ENCODE data around the gene PARVA.

DNA sequence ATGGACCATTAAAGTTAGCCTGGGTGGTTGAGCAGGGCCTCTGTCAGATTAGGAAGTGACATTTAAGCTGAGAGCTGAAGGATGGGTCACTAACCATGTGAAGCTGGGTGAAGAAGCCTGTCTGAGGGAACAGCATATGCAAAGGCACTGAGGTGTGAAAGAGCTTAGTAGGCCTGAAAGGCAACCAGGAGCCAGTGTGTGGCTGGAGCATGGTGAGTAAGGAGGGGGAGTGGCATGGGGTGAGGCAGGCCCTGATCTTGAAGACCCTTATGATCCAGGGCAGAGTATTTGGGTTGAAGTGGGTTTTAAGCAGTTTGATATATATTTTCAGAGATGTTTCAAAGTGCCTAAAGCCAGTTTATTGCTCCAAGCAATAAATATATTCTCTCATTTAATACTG, 48.8 kb downstream of the PARVA start:
- TF ChIP-seq, protein P1, sequence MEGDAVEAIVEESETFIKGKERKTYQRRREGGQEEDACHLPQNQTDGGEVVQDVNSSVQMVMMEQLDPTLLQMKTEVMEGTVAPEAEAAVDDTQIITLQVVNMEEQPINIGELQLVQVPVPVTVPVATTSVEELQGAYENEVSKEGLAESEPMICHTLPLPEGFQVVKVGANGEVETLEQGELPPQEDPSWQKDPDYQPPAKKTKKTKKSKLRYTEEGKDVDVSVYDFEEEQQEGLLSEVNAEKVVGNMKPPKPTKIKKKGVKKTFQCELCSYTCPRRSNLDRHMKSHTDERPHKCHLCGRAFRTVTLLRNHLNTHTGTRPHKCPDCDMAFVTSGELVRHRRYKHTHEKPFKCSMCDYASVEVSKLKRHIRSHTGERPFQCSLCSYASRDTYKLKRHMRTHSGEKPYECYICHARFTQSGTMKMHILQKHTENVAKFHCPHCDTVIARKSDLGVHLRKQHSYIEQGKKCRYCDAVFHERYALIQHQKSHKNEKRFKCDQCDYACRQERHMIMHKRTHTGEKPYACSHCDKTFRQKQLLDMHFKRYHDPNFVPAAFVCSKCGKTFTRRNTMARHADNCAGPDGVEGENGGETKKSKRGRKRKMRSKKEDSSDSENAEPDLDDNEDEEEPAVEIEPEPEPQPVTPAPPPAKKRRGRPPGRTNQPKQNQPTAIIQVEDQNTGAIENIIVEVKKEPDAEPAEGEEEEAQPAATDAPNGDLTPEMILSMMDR (IDR thresholded peaks at IDR 0.05; ENCODE audit: low read depth, low read length): no peak
- TF ChIP-seq POLR2A (IDR thresholded peaks at IDR 0.05; ENCODE audit: extremely low read depth, insufficient read length): no peak
